K562 treated with DMSO at 1 percent for 4 hours (cell line): ENCODE data around the gene PGLYRP1. TPM values are rescaled to one million over a fixed set of nuclear protein-coding genes. Genes with fewer than 3 reads are reported as not detected.

Experiments used
- total RNA-seq: library from RNA; unstranded; fragments of 300-600 nt; gene quantifications from 2 replicates; pipeline ENCODE4 v1.2.3, GENCODE V29; 2022; ENCODE audit not compliant: insufficient read depth

PGLYRP1 gene
- not detected in 2 replicates for total RNA-seq

GRCh38 chr19:46022431-46023310 is at the start of gene PGLYRP1:
PGLYRP1 (minus strand) TSS chr19:46023053; CDS start chr19:46023021, 32 bp downstream.

GRCh38 chr19:46040952-46041500 is 18.2 kb upstream of the PGLYRP1 start, which contains the start of gene IGFL4:
IGFL4 (minus strand) TSS chr19:46041002; CDS start chr19:46040962, 40 bp downstream.

GRCh38 chr19:45994998-45995714 is 27.7 kb downstream of the PGLYRP1 start, which contains the start of gene CCDC61:
CCDC61 (plus strand) TSS chr19:45995467; CDS start chr19:46003019, 7,552 bp downstream.

DNA sequence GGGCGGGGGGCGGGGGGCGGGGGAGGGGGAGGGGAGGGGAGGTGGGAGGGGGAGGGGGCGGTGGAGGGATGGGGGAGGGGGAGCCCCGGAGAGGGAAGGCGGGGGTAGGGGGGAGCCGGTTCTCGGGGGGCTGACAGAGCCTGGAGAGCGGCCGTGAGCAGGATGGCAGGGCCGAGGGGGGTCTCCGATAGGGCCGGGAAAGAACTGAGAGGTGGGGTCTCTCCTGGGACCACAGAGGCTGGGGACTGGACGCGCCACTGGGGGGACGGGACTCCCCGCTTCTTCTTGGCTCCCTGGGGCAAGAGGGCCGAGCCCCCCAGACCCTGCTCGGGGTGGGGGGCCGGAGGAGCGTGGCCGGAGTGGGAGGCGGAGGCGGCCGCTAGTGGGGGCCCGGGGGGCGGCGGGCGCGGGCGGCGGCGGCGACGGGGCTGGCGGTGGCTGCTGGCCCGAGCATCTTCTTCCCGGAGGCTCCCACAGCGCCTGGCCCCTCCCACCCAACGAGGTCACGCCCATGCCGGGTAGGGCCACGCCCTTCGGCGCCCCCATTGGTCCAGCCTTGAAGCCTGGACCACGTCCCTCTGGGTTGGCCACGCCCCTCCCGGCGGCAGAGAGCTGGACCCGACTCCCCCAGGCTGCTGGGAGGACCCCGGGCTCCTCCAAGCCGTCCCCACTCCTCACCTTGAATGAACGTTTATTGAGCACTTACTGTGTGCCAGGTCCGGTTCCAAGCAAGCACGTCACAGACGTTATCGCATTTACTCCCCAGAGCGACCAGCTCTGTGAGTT is 49.1 kb downstream of the PGLYRP1 start, which contains the start of gene NOVA2:
Gene NOVA2, minus strand, starts transcription at position 313 of the 786 bp plus-strand sequence. CDS start 514 bp downstream, outside the sequence.

Other genes starting within 250 kb of the PGLYRP1 start
- gene DMPK, start 240.6 kb downstream of the PGLYRP1 start, total RNA-seq = 40.1 and 61.8 TPM in 2 replicates
- gene DMWD, start 230.2 kb downstream of the PGLYRP1 start, total RNA-seq = 32.7 and 43.6 TPM in 2 replicates
- gene RSPH6A, start 207.7 kb downstream of the PGLYRP1 start, total RNA-seq = 0.44 and 1.2 TPM in 2 replicates
- 85.7 and 90.4 TPM in 2 replicates for gene SYMPK, start 159.9 kb downstream of the PGLYRP1 start, total RNA-seq
- gene FOXA3, start 158.7 kb downstream of the PGLYRP1 start, total RNA-seq = 3.1 and 4.3 TPM in 2 replicates
- 40.4 and 41.9 TPM in 2 replicates for gene IRF2BP1, start 136.9 kb downstream of the PGLYRP1 start, total RNA-seq
- gene MYPOP, start 120.4 kb downstream of the PGLYRP1 start, total RNA-seq = 7.3 and 9.6 TPM in 2 replicates
- not detected in 2 replicates for gene NANOS2, start 108.3 kb downstream of the PGLYRP1 start, total RNA-seq
- not detected in 2 replicates for gene NOVA2, start 49.2 kb downstream of the PGLYRP1 start, total RNA-seq
- gene CCDC61, start 27.6 kb downstream of the PGLYRP1 start, total RNA-seq = 7.1 and 10.1 TPM in 2 replicates
- gene IGFL4, start 17.9 kb upstream of the PGLYRP1 start, total RNA-seq = not detected in 2 replicates
- gene IGFL3, start 101.6 kb upstream of the PGLYRP1 start, total RNA-seq = not detected in 2 replicates
- 49.0 and 49.9 TPM in 2 replicates for gene IGFL2, start 125.2 kb upstream of the PGLYRP1 start, total RNA-seq
- gene IGFL1, start 206.7 kb upstream of the PGLYRP1 start, total RNA-seq = not detected in 2 replicates